NK-92 (cell line): ENCODE data around the gene KCNQ2.
"Not testable (repeated sequence)": the region's sequence is repeated elsewhere in the genome, so short reads cannot be mapped to it uniquely, and the experiment has no call there.

Experiments
- DNase-seq: peaks from one replicate; lab custom pipeline; 2025; ENCODE audit not compliant: unreplicated experiment; lab: John Stamatoyannopoulos, UW

KCNQ2 gene

DNA sequence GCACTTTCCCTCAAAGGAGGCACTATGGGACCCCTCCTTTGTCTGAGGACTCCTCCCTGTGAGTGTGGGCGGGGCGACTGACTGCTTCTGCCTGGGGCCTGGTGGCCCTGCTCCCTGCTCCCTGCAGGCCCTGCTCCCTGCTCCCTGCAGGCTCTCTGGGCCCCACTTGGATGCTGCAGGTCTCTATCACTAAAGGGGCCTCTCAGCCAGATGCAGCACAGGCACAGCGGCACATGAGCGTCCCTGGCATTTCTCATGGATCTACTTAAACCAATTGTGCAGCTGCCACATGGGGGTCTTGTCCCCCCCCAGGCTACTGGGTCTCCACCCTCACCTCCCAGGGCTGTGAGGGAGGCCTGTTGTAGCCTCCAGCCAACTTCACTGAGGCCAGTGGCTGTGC, 18.6 kb upstream of the KCNQ2 start:
- no peak for DNase-seq

DNA sequence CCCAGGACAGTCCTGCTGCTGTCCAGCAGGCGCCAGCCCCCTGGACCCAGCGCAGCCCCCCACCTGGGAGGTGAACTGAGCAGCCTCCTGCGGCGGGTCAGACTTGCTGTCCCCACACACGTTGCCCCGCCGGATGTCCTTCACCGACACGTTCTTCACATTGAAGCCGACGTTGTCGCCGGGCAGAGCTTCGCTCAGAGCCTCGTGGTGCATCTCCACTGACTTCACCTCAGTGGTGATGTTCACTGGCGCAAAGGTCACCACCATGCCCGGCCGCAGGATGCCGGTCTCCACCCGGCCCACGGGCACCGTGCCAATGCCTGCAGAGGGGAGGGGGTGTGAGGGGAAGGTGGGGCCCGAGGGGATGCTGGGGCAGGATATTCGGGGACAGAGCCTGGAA, 18.0 kb upstream of the KCNQ2 start:
- no peak for DNase-seq

DNA sequence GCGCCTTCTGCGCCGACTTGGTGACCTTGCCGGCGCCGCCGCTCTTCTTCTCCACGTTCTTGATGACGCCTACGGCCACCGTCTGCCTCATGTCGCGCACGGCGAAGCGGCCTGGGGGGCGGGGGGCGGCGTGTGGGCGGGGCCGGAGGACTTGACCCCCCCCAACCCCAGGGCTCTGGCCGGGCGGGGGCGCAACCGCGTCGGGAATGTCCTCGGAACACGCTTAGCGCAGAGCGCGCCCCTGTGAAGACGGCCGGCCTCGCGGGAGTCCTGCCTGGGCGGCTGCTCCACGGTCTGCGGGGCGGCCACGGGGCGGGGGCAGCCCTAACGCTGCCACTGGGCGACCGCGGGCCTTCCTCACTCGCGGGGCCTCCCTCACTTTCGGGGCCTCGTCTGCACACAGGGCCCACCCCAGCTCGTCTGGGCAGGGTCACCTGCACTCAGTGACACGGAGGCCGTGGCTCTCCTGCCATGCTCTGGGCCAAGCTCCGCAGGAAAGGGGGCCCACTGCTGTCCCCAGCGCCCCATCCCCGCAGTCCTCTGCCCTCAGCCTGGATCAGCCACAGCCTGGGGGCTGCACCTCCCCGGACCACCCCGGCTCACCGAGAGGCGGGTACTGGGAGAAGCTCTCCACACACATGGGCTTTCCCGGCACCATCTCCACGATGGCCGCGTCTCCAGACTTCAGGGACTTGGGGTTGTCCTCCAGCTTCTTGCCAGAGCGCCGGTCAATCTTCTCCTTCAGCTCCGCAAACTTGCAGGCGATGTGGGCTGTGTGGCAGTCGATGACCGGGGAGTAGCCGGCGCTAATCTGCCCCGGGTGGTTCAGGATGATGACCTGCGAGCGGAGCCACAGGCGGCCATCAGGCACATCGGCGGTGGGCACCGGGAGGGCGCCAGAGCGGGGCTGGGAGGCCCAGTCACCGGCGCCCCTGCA, 16.1 kb upstream of the KCNQ2 start:
- no peak for DNase-seq

DNA sequence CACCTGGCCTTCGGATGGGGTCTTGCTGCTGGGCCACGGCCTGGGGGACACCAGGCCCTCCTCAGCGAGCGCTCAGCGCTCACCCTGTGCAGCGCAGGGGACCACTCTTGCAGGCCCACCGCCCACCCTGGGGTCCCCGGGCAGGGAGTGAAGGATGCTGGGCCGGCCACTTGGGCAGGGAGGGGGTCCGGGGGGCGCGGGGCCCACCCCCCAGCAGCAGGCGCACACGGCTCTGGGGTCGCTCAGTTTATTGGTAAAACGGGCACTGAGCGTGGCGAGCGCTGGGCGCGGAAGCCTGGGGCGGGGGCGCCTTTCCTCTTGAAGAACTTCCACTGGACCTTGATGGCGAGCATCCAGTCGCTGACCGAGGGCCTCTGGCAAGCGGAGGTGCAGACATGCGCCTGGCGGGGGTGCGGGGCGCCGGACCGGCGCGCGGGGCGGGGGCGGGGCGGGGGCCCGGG, 15.4 kb upstream of the KCNQ2 start:
- DNase-seq, result no peak

DNA sequence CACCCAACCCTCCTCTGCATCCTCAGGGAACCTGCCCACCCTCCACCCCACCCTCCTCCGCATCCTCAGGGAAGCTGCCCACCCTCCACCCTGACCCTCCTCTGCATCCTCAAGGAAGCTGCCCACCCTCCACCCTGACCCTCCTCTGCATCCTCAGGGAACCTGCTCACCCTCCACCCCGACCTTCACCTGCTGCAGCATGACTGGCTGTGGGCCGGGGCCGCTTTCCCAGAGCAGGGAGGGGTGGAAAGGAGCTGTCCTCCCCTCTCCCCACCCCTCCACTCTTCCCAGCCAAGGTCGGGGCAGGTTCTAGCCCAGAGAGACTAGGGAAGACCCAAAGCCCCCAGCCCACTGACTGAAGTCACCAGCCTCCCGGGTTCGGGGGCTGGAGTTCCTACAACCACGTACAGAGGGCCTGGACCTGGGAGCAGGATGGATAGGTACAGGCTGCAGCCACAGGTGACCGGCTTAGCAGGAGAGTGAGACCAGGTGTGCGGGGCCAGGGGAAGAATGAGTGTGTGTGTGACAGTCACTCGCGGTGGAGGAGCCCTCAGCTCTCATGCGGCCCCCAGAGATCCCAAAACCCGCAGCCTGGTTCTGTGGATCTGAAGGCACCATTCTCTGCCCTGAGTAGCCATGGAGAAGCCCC, 14.8 kb upstream of the KCNQ2 start:
- DNase-seq, result no peak

DNA sequence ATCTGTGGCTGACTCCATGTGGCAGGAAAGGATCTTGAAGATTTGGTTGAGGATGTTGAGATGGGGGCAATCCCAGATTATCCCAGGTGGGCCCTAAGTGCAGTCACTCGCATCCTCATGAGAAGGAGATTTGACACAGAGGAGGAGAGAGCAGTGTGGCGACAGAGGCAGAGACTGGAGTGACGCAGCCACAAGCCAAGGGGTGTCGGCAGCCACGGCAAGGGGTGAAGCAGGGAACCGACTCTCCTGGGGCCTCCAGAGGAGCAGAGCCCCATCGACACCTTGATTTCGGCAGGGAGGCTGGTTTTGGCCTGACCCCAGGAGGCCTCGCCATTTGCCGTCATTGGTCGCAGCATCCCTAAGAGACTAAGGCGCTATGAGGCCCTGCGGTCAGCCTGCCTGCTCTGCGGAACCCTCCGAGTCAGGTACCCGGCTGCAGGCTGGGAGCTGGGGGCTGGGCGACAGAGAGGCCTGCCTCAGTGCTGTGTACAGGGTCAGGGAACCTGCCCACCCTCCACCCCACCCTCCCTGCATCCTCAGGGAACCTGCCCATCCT, 13.9 kb upstream of the KCNQ2 start:
- DNase-seq, result no peak

DNA sequence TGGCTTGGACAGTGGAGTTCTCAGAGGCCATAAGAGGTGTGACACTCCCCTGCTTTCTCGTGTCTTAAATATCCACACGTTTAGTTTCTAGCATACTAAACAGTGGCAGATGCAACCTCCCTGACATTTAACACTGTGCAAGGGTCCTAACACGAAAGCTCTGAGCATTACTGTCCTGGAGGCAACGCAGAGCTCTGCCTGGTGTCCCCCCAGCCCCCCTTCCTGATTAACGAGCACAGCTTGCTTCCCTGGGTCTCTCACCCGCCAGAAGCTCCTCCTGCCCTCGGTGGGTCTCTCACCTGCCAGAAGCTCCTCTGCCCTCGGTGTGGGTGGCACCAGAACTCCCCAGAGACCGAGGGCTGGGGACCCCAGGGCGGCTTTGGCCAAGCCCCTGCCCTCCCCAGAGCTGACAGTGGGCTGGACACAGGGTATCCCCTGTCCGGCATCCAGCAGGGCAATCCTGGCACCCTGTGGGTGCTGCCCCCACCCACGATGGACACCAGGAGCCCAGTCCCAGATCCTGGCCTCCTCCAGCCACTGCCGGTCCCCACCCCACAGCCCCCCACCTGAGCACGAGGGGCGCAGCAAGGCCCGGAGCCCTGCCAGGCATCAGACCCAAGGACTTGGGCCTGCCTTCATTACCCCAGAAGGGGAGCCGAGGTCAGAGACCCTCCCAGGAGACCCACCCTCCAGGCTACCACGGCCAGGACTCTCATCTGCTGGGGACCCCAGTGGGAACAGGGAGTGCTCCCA, 12.4 kb upstream of the KCNQ2 start:
- no peak for DNase-seq

DNA sequence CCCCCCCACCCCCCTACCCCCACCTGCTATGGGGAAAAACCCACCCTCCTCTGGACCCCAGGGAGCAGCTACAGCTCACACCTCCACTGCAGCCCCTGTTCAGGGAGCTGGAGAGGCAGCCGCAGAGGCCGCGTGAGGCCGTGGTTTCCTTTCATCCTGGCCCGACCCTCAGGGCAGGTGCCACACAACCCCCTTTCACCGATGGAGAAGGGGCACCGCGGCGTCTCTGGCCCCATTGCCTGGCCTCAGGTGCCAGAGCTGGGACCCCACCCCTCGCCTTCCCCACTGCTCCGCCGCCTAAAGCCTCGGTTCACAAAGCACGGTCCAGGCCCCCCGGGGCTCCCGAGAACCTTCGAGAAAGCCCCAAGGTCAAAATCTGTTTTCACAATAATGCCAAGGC, 11.8 kb upstream of the KCNQ2 start:
- DNase-seq, result no peak

DNA sequence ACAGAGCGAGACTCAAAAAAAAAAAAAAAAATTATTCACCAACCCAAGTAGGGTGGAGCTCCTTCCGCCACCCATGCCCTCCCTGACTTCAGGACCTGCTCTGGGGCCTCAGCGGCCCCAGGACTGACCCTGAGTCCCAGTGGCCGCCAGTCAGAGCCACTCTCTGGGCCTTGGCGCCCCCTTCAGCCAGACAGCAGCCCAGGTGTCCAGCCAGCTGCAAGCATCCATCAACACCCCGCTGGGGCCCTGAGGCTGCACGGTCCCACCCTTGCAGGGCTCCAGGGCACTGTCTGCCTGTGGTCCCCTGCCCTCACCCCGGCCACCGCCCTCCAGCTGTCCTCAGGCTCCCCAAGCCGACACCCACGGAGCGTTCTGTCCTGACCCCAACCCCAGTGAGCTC, 11.4 kb upstream of the KCNQ2 start:
- DNase-seq, result no peak

DNA sequence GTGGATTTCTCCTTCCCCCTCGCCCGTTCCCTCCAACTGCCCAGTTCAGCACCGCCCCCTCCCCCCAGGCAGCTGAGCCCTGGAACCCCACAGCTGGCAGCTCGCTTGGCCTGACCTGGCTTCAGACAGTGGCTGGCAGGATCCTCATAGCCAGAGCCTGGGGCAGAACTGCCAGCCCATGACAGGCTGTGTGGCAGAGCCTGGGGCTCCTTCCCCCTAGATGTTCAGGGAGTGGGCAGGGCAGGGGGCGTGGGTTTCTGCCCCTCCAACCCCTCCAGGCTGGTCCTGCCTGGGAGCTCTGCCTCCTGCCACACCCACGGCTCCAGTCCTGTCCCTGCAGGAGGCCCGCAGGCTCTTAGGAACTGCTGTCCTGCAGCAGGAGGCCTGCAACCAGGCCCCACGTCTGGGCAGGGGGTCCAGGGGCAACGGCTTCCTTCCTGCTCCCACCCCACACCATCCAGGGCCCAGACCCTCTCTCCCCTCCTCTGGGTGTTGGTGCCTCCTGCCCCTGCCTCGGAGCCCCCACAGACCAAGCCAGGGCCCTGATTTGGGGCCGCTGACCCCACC, 9.6 kb upstream of the KCNQ2 start:
- DNase-seq, result no peak

DNA sequence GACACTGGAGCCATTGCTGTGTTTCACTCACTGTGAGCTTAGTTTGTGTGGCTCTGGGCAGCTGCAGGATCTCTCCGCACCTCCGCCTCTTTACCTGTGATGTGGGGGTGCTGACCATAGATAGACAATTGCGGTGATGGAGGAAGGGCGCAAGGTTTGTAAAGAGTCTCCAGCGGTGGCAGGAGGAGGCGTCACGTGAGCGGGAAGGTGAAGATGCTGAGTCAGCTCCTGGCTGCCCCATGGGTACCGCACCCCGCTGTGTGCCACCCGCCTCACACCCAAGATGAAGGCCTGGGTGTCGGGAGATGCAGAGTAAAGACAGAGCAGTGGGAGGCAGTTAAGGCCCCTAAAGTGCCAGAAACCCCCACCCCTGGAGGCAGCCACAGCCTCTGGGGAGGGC, 9.0 kb upstream of the KCNQ2 start:
- DNase-seq, result no peak

DNA sequence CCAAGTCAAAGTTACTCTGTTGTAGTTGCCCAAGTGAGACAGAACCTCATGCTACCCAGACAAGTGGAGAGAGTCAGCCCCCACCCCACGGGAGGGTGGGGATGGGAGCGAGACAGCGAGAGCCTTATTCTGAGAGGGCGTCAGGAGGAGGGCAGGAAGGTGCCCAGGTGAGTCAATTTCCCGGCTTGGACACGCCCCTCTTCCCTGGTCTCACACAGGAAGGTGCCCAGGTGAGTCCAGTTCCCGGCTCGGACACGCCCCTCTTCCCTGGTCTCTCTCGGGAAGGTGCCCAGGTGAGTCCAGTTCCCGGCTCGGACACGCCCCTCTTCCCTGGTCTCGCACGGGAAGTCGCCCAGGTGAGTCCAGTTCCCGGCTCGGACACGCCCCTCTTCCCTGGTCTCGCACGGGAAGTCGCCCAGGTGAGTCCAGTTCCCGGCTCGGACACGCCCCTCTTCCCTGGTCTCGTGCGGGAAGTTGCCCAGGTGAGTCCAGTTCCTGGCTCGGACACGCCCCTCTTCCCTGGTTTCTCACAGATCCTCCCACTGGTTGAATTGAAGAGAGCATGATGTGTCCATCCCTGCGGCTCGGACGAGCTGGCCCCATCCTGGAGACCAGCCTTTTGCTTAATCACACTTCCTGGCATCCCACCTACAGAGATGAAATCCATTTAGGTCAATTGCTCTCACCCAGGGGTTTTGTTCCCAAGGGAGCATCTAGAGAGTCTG, 7.4 kb upstream of the KCNQ2 start:
- DNase-seq, result not testable (repeated sequence)

DNA sequence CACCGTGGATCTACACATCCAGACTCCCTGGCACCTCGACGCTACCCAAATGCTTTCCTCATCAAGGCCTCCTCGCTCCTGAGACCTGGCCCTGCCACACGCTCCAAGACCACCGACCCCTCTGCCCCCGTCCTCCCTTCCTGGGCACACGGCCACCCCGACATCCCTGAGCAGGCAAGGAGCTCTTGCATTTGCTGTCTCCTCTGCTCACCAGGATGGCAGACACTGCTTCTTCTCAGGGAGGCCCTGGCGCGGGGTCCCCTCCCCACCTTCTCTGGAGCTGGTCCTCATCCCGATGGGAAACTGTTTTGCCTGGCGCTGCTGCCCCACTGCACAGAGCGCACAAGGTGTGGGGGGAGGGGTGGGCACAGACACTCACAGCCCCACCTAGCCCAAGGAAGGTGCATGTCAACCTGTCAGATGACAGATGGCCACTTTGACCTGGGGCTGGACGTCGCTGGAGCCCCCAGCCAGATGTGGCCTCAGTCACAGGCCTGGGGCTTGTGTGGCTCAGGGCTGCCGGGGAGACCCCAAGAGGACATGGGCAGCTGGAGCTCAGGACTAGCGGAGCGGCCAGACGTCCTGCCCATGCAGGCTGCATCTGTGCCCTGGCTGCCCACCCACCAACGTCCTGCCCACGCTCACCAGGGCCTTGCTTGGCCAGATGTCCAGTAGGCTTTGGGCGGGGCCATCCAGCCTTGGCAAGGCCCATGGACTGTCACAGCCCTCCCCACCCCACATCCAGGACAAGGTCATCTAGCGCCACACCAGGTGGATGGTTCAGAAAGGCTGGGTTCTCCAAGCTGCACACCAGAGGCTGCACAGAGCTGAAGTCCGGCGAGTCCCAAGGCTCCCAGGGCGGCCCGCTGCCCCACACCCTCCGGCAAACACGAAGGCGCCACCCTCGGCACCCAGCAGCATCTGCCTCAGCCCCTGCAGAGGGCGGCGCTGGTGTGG, 6.2 kb upstream of the KCNQ2 start:
- no peak for DNase-seq

DNA sequence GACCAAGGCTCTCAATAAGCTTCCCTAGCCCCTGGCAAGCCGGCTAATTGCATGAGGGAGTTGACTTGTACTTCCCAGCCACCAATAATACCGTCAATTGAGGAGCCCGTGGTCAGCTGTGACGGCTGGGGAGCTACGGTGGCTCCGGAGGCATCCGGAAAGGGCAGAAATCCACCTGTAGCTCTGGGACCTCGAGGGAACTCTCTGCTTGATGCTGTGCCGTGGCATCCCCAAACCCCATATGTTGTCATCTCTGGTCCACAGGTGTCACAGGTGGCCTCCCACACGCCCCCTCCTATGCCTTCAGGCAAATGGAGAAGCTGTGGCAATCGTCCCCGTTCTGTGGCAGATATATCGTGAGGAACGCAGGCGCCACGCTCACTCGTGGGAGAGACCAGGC, 5.5 kb upstream of the KCNQ2 start:
- no peak for DNase-seq

DNA sequence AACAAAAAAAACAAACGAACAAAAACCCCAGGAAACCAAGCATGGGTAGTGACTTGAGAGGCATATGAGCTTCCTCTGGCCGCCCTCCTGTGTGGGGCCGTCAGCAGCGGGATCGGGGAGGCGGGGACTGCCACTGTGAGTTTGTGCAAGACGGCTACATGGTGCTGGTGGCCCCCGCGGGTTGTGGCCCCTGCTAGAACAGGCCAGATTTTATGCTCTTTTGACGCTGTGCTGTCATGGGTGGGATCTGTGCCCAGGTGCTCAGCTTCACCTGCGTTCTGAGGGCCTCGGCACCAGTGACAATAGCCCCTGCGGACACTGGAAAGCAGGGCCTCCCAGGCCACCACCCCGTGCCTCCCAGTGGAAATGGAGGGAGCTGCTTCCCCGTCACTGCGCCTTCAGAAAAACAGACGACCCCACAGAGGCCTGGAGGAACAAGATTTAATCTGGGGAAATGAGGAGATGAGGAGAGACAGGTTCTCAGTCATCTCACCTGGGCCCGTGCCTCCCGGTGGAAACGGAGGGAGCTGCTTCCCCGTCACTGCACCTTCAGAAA, 4.7 kb upstream of the KCNQ2 start:
- DNase-seq, result no peak

DNA sequence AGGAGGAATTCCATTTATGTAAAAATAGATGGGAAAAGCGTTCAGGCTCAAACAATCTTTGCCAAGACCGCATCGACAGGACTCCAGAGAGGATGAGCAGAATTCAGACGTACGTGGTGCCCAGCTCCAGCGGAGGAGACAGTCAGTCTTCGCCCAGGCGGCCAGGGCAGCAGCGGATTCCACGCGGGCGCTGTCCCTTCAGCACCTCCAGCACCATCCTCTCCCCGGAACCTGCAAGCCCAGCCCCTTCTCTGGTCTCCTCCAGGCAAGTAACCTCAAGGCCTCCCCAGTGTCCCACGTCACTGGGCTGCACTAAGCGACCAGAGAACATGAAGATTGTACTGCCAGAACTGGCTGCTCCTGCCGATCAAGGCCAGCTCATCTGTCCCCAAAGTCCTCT, 2.8 kb upstream of the KCNQ2 start:
- no peak for DNase-seq

DNA sequence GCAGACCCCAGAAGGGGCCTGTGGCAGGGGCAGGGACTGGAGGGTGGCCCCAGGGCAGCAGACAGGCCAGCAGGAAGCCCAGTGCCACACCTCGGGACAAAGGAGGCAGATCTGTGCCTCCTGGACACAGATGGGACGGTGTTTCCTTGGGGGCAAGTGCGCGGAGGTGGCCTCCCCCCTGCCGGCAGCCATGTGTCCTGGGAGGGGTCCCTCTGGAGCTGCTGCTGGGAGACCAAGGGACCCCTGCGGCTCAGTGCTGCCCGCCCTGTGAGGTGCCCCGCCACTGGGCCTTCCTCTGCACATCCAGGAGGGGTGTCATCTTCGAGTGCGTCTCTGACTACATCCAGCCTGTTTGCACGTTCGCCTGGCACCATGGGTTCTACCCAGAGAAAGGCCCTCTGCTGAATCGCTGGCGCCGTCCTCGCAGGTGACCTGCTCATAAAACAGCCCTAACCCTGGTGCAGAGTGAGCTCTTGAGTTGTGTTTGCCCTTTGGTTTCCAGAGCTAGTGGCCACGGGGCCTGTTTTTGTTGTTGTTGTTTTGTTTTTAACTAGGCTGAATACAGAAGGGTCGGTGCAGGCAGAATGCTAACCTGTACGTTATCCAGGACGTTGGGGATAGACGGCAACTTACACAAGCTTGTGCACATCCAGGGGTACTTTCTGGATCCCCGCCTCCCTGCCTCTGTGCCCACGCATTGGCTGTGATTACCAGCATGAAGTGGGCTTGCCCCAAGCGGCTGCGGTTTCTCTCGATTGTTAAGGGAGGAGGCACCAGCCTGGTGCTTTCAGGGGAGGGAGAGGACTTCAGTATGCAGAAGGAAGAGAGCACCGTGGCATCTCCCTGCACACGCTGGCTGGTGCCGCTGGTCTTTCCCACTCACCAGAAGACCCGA, 1.3 kb upstream of the KCNQ2 start:
- no peak for DNase-seq

DNA sequence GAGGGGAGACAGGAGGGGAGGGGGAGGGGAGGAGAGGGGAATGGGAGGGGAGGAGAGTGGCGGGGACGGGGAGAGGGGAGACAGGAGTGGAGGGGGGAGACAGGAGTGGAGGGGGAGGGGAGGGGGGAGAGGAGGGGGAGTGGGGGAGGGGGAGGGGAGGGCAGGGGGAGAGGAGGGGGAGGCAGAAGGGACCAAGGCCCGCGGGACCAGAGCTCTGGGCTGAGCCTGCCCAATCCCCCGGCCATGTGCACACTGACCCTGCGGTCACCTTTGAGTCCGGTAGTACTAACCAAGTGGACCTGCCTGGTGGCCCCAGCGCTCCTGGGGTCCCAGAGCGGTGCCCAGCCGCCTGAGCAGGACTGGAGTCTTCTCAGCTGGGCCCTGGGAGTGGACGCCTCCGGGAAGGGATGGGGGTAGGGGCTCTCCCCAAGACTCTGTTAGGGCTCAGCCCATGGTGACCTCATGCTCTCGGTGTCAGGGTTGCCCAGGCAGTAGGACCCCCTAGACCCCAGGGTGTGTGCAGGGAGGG, 471 bp upstream of the KCNQ2 start:
- no peak for DNase-seq
